Mucosa of gallbladder (tissue), 1 donor: ENCODE measurements around the gene RNF38. TPM values are rescaled to one million over a fixed set of nuclear protein-coding genes. Genes with fewer than 3 reads are reported as not detected.
"Not testable (repeated sequence)": the region's sequence is repeated elsewhere in the genome, so short reads cannot be mapped to it uniquely, and the experiment has no call there.

Source experiments
- DNase-seq: peaks from one replicate; pipeline ENCODE4 v3.0.0-alpha.2; 2020; ENCODE audit warnings: low spot score
- total RNA-seq: library from RNA; stranded (reverse); gene quantifications from one replicate; pipeline ENCODE4 v1.2.1, GENCODE V29; 2021
- donor health status: DM: no; HTN: no; CAD: no.

The RNF38 gene
- total RNA-seq, 1 donor from 2014 or later, result 49.7 TPM

DNA sequence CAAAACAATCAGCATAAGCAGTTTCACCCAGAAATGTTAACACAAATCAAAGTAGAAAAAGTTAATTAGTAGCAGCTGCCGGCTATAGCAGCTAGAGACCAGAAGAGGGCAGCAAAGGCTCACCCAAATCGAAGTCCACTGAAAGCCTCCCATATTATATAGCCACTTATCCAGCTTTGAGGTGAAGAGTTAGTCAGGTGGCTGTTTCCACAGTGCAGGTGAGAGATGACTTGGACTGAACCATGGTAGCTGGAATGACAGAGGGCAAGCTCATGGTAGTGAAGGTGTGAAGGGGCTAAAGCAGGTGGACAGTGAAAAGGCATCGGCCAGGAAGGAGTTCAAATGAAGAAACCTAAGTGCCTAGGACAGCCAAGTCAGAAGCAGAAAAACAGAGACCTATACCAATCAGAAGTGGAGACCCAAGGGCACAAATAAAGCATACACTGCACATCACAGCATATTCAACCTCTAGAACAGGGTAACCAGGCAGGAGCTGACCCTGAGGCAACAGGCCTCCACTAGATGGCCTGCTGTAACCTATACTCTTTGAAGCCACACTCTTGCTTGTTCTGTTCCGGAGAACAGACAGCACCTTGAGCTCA is 7.2 kb upstream of the RNF38 start:
- DNase-seq, result peak; percentile 62

DNA sequence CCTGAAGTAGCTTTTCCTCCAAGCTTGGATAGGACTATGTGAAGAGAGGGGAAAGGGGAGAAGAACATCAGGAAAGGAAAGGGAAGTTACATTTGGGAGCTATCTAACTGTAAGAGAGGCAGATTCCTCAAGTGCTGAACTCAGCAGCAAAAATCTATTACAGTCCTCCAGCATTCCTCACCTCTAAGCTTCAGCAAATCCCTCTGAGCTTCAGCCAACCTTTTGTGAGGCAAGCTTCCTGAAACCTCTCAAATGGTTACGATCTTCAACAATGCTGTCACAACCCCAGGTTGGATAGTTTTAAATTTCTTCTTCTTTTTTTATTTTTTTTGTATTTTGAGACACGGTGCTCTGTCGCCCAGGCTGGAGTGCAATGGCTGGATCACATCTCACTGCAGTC is 2.5 kb upstream of the RNF38 start:
- DNase-seq, result no peak

DNA sequence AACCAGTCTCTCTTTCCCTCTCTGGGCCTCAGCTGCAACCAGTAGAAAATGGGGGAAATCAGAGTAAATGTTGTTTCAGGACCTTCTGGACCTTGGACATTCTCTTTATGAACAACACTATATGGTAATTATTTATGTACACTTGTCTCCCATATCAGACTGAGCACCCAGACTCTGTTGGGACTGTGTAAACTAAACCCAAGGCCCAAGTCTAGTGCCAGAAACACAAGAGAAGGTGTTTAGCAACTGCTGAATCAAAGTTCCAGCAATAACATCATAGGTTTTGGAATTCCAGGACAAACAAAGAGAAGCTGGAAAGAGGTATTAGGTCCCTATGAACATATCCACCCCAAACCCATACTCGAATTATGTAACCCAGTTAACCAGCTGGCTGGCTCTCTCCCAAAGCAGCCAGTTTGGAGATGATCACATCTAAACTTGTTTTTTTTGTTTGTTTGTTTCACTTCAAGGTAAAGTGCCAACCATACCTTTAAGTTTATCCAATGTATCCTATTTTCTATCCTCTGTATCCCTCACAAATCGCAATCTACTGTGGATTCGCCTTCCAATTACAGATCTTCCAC is 1.9 kb upstream of the RNF38 start:
- DNase-seq, result no peak

DNA sequence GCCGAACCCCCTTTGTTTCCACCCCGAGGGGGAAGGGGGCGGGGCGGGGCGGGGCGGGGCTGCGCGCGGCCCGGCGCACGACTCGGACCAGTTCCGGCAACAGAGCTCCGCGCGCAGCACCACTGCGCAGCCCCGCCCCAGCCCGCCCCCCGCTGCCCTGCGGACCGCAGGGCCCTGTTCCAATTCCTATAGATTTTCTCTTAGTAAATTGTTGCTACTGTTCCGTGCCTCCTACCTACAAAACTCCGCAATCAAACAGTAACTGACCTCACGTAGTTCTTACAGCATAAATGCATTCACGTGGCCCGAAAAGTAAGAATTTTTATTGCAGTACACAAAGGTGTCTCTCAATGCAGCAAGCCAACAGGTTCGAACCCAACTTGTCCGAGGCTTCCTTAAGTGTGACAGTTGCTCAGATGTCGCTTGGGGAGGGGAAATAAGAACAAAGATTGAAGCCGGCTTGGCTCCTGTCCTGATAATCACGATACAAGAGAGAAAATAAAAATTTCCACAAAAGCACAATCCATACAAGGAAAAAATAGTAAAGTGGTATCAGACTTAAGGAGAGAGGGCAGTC is 1.2 kb upstream of the RNF38 start:
- no peak for DNase-seq

DNA sequence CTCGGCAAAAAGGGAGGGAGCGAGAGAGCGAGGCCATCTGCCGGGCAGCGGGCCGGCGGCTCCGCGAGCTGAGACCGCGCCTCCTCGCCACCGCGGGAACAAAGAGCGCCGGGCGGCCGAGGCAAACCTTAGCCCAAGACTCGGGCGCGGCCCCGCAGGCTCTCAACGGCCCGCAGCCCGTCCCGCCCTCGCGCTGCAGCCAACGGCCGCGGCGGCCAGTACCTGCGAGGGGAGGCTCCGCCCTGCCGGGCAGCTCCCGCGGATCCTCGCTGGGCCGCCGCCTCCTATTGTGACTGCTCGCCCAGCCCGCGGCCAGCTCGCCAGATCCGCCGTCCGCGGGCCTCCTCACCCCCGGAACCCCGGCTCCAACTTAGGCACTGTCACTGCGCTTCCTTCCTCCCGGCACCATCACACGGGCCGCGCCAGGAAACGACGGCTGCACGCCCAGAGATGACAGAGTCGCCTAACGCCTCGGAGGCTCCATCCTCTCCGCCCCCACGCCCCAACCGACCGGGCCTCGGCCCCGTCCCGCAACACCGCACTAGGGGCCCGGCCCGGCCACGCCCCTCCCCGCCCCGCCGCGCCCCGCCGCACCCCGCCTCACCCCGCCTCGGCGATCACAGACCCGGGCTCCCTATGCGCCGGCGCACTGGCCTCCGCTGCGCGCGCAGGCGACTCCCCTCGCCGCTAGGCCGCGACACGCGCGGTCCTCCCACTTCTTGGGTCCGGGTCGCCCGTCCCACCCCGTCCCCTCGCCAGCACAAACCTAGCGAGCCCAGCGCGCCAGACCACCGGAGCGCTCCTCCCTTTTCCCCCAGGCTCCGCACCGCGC is 479 bp upstream of the RNF38 start:
- DNase-seq, result peak; percentile 89

DNA sequence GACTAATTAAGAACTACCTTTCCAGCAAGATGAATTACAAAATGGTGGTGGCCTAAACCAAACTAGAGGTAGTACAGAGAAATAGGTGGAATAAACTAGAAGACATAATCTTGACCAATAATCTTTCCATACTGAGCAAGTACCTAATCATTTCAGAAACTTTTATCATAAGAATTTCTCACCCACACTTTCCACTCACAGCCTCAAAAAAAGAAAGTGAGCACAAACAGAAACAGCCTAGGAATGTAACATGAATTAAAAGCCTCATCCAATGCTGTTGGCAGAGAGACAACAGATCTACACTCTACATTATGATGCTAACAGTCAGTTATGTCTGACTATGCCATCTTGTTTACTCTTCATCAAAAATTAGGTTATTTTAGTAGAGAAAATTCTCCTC is 1.3 kb downstream of the RNF38 start:
- DNase-seq, result no peak

DNA sequence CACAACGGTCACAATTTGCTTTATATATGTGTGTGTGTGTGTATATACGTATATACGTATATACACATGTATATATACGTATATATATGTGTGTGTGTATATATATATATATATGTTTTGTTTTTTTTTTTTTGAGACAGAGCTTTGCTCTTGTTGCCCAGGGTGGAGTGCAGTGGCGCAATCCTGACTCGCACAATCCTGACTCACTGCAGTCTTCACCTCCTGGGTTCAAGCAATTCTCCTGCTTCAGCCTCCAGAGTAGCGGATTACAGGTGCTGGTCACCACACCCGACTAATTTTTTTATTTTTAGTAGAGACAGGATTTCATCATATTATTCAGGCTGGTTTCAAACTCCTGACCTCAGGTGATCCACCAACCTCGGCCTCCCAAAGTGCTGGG is 3.1 kb downstream of the RNF38 start:
- no peak for DNase-seq

DNA sequence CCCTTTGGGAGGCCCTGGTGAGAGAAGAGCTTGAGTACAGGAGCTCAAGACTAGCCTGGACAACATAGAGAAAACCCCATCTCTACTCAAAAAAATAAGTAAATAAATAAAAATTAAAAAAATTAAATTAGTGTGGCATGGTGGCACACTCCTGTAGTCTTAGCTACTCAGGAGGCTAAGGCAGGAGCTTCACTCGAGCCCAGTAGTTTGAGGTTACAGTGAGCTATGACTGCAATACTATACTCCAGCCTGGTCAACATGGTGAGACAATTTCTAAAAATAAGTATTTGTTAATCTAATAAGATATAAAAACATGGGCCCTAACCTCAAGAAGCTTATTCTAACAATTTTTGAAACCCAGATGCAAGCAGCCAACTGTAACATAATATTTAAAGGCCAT is 7.6 kb downstream of the RNF38 start:
- DNase-seq, result no peak

DNA sequence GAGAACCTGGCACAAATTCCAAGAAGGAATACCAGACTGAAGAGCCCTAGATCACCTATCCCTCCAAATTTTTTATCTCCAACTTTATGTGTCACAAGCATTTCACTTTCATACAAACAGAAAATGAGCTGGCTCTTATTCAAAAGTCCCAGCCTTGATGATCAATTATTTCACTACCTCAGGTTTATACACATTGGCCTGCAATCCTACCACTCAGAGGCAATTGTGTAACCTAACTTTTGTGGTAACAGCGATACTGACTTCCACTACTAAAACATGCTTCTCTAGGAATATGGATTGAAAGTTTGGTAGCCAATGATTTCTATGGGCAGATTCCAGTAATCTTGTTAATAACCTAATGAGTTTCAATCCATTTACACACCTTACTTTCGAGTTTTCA is 10.5 kb downstream of the RNF38 start:
- DNase-seq, result no peak

DNA sequence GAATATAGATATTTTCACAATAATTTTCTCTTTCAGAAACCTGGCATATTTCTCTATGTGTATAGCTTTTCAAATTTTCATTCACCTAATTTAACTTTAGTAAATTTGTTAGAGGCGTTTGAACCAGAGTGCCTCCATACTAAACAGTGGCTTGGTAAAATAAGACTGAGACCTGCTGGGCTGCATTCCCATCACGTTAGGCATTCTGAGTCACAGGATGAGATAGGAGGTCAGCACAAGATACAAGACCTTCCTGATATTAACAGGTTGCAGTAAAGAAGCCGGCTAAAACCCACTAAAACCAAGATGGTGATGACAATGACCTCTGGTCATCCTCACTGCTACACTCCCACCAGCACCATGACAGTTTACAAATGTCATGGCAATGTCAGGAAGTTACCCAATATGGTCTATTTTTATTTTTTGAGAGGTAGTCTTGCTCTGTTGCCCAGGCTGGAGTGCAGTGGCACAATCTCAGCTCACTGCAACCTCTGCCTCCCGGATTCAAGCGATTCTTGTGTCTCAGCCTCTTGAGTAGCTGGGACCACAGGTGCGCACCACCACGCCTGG is 13.6 kb downstream of the RNF38 start:
- DNase-seq, result not testable (repeated sequence)

DNA sequence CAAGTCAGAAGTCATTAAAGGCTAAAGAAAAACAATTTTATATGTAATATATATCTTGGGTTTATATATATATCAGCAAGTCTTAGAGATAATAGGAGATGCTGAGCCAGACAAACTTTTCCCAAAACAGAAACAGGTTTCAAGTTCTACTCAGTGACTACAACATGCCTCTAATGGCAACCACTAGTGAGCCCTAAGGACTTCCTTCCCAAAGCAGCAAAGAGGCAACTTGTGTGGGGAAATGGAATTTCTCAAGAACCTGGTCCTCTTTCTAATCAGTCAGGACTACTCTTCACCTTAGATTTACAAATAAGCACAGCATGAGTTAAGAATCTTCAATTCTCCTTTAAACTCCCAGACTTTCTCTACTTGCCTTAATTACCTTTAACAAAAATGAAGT is 17.6 kb downstream of the RNF38 start:
- DNase-seq, result no peak

DNA sequence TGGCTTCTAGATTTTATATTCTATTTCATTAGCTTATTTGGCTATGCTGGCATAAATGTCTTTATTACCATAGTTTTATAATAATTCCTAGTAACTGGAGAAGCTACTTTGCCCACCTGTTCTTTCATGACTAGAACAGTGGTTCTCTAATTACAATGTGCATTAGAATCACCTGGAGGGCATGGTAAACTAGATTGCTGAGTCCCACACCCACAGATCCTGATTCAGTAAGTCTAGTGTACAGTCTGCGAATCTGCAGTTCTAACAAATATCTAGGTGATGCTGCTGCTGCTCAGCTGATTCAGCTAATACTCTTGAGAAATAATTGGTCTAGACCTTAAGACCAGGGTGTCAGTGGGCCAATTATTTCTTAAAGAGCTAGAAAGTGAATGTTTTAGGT is 35.5 kb downstream of the RNF38 start:
- DNase-seq, result no peak

DNA sequence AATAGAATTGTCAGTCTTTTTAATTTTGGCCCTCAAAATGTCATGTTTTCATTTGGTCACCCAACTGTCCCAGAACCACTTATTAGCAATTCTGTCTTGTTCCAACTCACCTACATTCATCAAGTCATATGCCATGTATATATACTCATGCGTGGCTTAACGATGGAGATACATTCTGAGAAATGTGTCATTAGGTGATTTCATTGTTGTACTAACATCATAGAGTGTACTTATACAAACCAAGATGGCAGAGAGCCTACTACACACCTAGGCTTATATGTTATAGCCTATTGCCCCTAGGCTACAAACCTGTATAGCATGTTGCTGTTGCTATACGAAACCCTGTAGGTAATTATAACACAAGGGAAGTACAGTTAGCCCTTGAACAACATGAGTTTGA is 36.6 kb downstream of the RNF38 start:
- no peak for DNase-seq

DNA sequence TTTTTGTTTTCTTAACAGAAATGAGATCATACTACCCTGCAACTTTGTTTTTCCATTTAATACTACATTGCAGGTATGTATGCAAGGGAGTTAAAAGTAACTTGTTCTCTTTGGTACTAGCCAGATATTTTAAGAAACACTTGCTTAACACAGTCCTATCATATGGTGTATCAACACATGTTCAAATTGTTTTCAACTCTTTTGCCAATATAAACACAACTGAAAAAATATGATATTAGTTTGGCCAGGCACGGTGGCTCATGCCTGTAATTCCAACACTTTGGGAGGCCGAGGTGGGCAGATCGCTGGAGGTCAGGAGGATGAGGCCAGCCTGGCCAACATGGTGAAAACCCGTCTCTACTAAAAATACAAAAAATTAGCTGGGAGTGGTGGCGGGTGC is 41.6 kb downstream of the RNF38 start:
- no peak for DNase-seq

DNA sequence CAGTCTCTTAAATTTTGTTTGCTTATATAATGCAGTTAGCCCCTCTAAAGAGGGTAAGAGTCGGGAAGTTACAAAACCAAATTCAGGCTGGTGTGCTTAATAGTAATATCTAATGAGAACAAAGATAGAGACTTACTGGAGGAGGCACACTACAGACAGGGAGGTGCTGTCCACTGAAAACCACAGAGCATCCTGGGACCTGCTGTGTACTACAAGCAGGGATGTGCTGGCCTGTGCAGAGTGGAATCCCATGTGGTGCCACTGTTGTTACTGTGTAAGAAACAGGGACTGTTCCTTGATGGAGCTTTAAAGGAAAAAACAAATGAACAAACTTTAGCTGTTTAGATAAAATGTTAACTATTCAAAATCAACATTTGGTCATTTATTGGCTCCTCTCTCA is 42.4 kb downstream of the RNF38 start:
- no peak for DNase-seq

DNA sequence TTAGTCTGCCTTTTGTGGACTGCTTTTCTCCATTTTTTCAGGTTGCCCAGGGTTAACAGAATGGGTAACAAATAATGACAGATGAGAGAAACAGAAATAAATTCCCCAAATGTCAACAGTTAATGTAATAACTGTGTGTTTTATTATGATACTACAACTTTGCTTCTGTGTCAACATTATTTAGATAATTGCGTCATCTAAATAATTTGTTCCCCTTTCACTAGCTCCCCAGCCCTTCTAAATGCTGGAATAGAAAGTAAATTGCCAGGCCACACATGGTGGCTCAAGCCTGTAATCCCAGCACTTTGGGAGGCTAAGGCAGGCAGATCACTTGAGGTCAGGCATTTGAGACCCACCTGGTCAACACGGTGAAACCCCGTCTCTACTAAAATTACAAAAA is 53.5 kb downstream of the RNF38 start:
- DNase-seq, result no peak

DNA sequence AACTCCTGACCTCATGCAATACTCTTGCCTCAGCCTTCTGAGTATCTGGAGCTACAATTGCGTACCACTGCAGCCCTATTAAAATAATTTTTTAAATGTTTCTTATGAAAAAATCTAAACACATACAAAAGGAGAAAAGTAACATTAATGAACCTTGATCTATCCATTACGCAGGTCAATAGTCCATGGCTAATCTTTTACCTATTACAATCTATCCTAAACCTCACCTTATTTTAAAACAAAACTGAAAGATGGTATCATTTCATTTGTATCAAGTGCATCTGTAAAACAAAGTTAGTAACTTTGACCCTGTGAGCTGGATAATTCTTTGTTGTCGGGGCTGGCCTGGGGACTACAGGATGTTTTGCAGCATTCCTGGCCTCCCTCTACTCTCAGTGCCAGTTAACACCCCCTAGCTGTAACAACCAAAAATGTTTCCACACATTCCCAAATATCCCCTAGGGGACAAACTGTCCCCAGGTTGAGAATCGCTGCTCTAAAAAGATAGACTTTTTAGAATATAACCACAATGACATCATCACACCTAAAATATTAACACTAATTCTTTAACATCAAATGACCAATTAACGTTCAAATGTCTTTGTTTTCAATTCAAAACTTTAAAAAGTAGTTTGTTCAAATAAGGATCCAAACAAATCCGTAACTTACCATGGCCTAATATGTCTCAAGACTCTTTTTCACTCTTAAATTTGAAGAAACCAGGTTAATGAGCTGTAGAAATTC is 54.8 kb downstream of the RNF38 start:
- DNase-seq, result no peak

DNA sequence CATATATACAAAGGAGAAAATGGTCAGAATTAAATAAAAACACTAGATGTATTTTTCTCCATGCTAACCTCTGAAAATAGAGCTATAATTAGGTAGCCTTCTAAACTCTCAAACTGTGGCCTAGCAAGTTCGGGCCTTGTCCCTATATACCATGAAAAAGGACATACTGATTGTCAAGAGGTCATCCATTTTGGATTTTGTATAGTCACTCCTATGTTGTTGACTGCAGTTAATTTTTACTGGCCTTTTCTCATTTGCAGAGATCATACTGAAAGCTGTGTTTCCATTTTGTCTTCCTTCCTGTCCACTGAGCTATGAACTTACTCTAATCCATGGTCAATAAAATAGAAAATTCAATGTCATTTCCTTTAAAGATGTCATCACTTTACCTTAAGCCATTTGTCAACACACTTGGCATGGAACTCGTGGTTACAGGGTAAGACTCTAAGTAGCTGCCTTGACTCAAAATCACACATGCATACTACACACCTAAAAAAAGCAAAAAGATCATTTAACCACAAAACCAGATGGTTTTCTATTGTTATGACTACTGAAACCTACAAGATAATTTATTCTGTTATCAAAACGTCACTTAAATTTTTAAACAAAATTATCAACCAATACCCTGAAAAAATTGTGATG is 58.0 kb downstream of the RNF38 start:
- DNase-seq, result no peak

DNA sequence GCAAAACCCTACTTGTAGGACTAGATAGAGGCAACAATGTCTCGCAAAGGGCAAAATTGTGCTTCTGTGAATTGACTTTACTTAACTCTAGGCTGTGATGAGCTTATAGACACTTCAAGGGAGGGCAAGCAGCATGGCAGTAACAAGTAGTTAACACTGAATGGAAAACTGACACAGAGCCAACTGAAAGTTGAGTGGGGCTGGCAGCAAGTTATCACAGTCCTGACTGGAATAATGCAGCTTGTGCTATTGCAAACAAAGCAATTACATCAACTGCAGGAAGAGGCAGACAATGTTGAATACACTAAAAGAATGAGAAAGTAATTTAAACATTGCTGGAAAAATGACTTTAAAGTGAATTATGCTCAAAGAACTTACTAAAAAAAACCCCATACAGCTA is 62.2 kb downstream of the RNF38 start:
- no peak for DNase-seq

DNA sequence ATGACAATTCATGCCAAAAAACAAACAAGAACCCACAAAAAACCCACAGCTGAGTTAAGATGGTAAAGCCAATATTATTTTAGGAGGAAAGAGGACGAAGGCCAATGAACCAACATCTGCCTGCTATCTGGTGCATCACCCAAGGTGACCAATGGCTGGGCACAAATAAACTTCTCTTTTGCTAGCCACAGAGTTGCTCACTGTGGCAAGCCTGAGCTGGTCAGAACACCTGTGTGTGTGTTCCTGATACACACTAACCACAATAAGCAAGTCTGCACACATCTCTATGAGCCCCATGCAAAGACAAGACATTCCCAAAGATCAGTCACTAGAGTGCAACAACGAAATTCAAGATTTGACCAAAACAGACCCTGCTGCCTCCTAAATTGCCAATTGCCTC is 63.1 kb downstream of the RNF38 start:
- DNase-seq, result no peak

DNA sequence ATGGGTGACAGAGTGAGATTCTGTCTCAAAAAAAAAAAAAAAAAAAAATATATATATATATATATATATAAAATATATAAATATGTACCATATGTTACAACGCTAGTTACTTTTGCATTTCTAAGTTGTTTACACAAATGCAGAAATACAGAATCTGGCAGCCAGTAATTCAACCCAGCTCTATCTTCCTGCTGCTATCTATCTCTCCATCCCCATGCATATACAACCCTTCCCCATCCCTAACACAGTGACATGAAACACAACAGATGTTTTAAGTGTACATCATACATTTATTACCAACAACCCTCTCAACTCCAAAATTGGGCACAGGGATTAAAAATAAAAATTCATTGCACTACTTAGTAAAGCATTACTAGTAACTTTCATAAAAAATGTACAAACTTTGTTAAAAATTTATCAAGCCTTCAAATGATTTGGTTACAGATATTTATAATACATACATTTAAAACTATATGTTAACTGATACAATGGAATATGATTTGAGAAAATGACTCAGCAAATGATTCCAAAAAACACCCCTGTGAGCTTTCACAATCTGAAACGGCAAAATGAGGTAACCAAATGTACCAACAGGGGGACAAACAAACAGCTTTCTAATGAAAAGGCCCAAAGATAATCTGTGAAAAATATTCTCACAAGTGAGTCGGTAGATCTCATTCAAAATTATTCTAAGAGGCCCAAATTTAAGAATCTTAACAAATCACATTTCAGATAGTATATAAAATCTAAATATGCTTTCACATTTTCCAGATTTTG is 63.8 kb downstream of the RNF38 start:
- DNase-seq, result no peak
